GM18868 (cell line): ENCODE measurements around the gene NR5A2.

ENCODE experiments used
- ATAC-seq: cut with Tn5 transposase; IDR thresholded peaks from one replicate; pipeline ENCODE4 v1.9.1; 2021; ENCODE audit warnings: mild to moderate bottlenecking, moderate library complexity; ENCODE audit not compliant: unreplicated experiment

Gene NR5A2

GRCh38 chr1:200027264-200027823 is at the start of gene NR5A2:
Gene NR5A2, plus strand, starts transcription at chr1:200027710. Its CDS starts 138 bp downstream, at chr1:200027848.
- no peak for ATAC-seq

- ATAC-seq = no peak
Measured at GRCh38 chr1:199978408-199978940, 49.0 kb upstream of the NR5A2 start.

GRCh38 chr1:199979071-199979470 is 48.4 kb upstream of the NR5A2 start:
- no peak for ATAC-seq

- ATAC-seq = no peak
Measured at GRCh38 chr1:199981584-199981983, 45.9 kb upstream of the NR5A2 start.

GRCh38 chr1:199982606-199983005 is 44.9 kb upstream of the NR5A2 start:
- ATAC-seq = no peak

GRCh38 chr1:199983531-199983930 is 44.0 kb upstream of the NR5A2 start:
- ATAC-seq = no peak

GRCh38 chr1:199995096-199995685 is 32.3 kb upstream of the NR5A2 start:
- ATAC-seq = no peak

GRCh38 chr1:200005165-200005564 is 22.3 kb upstream of the NR5A2 start:
- no peak for ATAC-seq

- no peak for ATAC-seq
Measured at GRCh38 chr1:200006711-200007110, 20.8 kb upstream of the NR5A2 start.

- ATAC-seq = no peak
Measured at GRCh38 chr1:200015811-200016210, 11.7 kb upstream of the NR5A2 start.

GRCh38 chr1:200021577-200022238 is 5.8 kb upstream of the NR5A2 start:
- ATAC-seq = no peak

- no peak for ATAC-seq
Measured at GRCh38 chr1:200022239-200022804, 5.2 kb upstream of the NR5A2 start.

GRCh38 chr1:200028586-200029034 is 1.1 kb downstream of the NR5A2 start:
- ATAC-seq = no peak

GRCh38 chr1:200029035-200029821 is 1.7 kb downstream of the NR5A2 start:
- ATAC-seq = peak; percentile 47

- ATAC-seq = no peak
Measured at GRCh38 chr1:200029822-200030152, 2.3 kb downstream of the NR5A2 start.

- no peak for ATAC-seq
Measured at GRCh38 chr1:200030791-200031190, 3.3 kb downstream of the NR5A2 start.

- no peak for ATAC-seq
Measured at GRCh38 chr1:200033511-200034261, 6.2 kb downstream of the NR5A2 start.

- ATAC-seq = no peak
Measured at GRCh38 chr1:200034262-200034557, 6.7 kb downstream of the NR5A2 start.

GRCh38 chr1:200034761-200035396 is 7.4 kb downstream of the NR5A2 start:
- no peak for ATAC-seq

- ATAC-seq = no peak
Measured at GRCh38 chr1:200035397-200035955, 8.0 kb downstream of the NR5A2 start.
